Effector CD8-positive, alpha-beta T cell (primary cell): ENCODE results near the gene SMG6.
"Not testable (repeated sequence)": the region's sequence is repeated elsewhere in the genome, so short reads cannot be mapped to it uniquely, and the experiment has no call there.

Experiments used
- DNase-seq: peaks from one replicate; lab custom pipeline; 2025; lab: John Stamatoyannopoulos, UW
- total RNA-seq, 4 experiments: gene quantifications; one replicate each; lab custom pipeline; 2026; lab: John Stamatoyannopoulos, UW

The SMG6 gene
- total RNA-seq, result 97.4 to 116 (median 114) reads per million in 4 experiments

DNA sequence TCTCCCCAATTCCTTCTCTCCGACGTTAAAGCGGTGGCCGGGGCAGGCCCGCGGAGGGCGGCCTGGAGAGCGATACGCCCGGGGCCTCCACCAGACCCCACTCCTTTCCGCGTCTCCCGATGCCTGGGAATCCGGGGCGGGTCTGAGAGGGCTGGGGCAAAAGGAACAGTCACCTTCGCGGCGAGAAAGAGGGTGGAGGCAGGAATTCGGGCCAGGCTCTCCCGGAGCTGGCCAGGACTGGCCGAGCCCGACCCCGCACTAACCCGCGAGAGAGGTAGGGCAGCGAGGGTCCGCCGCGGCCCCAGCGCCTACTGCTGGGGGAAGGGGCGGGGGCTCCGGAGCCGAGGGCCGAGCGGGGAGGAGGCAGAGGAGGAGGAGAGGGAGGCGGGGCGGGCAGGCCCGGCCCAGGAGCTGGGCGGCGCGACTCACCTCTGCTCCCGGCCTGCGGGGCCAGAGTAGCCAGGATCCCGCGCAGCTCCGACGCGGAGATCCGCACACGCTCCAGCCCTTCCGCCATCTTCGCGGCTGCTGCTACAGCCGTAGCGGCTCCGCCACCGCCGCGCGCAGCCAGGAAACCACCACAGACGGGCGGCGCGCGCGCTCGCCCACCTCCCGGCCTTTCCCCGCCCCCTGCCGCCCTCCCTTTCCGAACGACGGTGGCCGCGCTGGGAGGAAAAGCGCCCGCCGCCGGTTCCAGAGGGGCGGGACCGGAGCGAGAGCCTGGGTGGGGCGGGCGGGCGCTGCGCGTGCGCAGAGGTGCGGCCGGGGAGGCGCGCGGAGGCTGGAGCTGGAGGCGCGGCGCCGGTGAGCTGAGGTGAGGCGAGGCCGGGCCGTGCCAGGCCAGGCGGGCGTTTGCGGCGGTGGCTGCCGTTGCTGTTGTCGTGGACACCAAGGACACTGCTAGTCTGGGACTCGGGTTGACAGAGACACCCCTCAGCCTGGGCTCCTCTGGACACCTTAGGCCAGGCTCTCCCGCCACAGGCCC, at the start of gene SMG6, which contains the start of gene SRR:
Gene SMG6 (minus strand): TSS at position 582 of the 985 bp plus-strand sequence. CDS start 65 bp downstream, at position 517.
Gene SRR (plus strand): TSS at position 747 of the 985 bp plus-strand sequence. CDS start 11,611 bp downstream, outside the sequence.
- DNase-seq, result peak; percentile 96

DNA sequence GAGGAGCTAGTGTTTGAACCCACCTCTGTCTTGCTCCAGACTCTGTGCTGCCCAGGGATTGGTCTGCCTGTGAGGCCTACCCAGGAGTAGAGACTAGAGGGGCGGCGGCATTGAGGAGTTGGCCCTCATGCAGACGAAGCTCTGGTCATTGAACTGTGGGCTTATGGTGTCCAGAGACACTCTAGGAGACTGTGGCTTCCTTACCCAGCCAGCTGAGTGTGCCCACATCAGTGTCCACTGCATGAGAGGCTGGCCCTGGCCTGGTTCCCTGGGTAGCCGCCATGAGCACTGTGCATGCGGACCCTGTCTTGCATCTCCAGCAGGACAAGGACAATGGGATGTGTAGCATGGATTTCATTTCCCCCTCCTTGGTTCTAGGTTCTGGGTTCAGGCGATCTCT, 47.7 kb upstream of the SMG6 start:
- no peak for DNase-seq

DNA sequence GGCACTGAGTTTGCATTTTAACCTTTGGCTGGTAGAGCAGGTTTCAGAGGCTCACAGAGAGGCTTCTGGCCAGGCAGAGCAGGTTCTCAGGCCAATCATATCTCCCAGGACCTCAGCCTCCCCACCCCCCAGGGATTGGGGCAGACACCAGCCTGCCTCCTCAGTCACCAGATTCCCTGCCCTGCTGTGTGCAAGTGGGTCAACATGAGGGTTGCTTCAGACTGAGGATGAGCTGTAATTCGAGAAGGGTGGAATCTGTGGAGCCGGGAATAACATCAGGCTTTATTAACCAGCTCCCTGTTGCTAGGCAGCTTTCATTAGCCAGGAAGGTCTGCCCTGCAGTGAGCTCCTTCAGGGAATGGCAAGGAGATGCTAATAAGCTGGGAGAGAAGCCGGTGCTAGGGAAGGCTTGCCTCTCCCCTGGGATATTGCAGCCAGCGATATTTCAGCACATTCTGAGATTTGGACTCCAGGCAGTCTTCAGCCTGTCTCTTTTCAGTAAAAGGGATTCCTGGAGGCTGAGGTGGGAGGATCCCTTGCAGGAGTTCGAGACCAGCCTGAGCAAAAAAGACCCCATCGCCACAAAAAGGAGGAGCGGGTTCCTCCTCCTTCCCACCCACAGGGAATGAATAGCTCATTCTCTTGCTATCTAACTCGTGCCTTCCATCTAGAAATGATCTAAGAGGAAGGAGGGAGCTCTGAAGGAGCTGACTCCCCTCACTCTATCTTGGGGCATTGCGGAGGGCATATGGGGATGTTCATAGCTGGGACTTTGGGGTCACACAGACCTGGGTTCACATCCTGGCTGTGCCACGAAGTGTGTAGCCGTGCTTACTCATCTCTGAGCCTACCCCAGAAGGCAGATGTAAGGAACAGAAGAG, 44.5 kb upstream of the SMG6 start:
- DNase-seq, result no peak

DNA sequence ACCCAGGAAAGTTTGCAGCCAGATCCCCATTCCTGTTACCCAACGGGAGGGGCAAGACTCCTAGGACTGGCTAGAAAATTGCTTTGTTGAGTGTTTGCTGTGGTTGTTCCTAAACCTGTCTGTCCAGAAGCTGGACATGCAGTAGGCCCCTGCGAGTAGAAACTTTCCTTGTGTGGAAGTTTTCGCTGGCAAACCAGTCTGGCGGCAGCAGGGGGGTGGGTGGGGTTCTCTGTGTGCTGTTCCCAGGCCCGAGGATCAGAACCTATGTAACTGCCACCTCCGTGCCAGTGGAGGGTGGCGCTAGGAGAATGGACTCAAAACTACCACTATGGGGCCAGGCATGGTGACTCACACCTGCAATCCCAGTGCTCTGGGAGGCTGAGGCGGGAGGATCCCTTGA, 42.9 kb upstream of the SMG6 start:
- no peak for DNase-seq

DNA sequence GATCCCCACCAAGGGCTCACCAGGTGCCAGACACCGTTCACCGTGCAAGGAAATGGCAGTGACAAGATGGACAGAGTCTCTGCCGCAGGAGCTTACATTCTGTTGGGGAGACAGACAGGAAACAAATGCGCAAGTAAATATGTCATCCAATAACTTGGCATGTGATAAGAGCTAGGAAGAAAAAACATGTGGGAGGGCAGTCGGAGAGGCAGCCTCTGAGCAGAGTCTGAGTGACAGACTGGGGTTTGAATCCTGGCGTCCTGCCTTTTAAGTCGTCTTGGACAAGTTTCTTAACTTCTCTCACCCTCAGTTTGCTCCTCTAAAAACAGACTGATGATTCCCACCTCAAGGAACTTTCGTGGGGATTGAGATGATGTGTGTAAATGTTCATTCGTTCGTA, 40.9 kb upstream of the SMG6 start:
- DNase-seq, result no peak

DNA sequence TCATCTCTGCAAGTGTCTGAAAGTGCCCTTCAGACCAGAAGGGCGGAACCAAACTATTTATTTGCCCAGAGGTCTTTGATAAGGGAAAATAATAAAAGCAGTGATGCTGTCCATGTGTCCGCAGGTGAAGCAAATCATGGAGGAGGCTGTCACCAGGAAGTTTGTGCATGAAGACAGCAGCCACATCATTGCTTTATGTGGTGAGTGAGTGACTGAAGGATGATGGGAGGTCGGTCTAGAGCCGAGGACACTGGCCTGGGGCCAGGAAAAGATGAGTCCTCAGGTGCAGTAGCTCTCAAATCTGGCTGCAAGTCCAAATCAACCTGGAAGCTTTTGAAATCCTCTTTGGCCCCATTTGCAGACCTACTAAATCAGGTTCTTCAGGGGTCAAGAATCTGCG, 39.8 kb upstream of the SMG6 start:
- DNase-seq, result no peak

DNA sequence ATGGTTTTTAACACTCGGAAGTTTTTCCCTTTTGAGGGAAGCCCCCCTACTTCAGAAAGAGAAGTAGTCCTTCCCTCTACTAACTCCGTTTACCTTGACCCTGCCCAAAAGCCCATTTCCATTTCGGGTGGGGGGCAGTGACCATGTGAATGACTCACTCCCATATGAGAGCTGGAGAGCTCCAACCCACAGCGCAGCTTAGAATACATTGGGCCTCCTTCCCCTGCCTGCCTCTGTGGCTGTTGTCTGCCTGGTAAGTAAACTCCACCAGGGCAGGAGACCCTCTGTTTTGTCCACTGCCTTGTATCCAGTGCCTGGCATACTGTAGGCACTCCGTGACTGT, 34.7 kb upstream of the SMG6 start:
- DNase-seq, result no peak

DNA sequence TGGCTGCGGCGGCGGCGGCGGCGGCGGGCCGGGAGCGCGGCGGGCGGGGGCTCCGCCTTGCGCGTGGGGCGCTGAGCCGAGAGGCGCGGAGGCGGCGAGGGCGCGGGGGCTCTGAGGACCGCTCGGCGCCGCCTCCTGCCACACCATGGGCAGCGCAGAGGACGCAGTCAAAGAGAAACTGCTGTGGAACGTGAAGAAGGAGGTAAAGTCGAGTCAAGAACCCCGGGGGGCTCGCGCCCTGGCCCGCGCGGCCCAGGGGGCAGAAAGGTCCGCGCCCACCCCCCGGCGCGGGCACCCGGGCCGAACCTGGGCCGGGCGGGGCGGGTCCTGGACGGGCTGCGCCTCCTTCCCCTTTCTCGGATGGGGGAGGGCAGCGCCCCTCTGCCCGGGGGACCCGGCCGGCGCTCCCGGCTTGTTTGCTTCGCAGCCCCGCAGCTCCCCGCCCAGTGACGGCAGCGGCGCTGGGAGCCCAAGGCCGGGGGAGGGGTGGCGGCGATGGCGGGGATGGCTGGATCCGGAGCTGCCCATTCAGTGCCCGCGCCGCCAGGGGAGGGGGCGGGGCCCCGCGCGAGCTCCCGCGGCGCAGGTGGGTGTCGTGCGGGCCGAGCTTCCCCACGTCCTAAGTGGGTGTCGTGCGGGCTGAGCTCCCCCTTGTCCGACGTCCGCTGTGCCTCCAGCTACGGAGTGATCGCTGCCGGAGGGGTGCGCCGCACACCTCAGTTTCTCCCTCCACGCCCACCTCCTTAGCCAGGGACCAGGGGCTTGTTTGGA, 34.1 kb upstream of the SMG6 start:
- DNase-seq, result peak; percentile 42

DNA sequence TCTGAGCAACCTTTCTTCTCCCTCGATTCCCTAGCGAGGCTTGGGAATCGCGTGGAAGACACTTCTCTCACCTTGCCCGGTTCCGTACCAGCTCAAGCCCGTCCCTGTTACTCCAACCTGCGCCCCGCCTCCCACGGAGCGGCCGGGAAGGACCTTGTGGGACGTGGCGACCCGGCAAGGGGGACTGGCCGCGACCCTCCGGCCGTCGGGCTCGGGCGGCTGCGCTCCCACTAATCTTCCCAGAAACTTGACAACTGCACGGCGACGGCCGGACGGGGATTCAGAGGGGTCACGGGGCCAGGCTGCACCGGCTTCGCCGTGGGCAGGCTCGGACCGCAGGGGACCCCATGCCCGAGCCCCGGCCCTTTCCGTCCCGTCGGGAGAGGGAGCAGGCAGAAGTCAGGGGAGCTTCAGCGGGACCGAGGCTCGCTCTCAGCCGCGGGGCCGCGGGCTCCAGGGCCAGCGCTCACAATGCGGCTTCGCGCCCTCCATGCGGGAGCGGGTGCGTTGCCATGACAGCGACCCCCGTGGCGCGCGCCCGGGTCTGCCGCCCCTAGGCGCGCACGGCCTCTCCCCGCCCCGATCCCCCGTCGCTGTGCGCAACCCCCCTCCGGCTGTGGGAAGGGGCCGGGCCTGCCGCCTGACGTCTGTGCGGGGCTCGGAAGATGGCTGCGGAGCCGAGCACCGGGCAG, 33.4 kb upstream of the SMG6 start, which contains the start of gene SGSM2:
Gene SGSM2 (plus strand): TSS at position 650 of the 692 bp plus-strand sequence. CDS start 188 bp downstream, outside the sequence.
- DNase-seq, result peak; percentile 65

DNA sequence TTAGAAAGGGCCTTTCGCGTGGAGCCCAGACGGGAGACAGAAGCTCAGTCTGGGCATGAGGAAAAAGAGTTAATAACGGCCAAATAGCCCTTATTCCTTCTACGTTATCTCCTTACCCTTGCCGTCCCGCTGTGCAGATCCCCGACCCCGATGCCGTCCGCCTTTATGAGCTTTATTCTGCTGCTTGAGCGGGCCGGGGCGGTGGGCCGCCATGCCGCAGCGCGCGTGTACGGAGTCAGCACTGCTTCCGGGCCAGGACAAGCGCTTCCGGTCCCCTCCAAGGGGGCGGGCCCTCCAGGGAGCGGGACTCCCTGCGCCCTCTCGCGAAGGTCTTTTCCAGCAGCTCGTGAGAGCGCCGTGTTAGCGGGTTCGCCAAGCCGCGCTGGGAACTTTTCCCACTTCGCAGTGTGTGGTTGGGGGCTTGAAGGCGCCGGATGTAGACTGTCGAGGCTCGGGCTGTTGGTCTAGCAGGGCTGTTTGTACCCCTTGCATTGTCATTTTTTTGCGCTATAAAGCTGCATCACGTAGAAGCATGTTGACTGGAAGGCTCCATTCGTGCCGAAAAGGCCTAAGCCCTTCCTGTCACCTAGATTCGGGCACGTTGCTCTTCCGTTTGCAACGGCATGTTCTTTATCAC, 32.7 kb upstream of the SMG6 start, which contains the start of gene TSR1:
Gene TSR1 (minus strand): TSS at position 243 of the 637 bp plus-strand sequence. CDS start 30 bp downstream, at position 213.
- peak; percentile 79 for DNase-seq

DNA sequence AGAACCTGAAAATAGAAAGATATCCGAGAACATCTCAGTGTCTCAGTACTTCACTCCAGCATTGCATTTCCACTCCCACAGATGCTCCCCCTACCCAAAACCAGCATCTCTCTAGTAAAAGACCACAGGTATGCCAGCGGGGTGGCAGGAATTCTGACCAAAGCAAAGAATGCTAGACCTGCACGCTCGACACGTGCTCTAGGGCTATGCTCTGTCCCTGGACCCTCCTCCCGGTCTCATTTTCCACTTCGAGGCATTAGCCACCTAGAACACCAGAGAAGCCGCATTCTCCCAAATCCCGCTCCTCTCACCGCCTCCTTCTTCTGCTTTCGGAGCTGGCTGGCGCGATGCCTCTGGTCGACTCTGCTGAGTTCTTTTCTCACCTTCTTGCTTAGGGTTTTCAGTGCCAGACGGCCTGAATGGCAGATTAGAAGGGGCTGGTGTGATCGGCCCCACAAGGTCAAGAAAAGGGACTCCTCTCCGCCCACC, 32.2 kb upstream of the SMG6 start:
- DNase-seq, result no peak

DNA sequence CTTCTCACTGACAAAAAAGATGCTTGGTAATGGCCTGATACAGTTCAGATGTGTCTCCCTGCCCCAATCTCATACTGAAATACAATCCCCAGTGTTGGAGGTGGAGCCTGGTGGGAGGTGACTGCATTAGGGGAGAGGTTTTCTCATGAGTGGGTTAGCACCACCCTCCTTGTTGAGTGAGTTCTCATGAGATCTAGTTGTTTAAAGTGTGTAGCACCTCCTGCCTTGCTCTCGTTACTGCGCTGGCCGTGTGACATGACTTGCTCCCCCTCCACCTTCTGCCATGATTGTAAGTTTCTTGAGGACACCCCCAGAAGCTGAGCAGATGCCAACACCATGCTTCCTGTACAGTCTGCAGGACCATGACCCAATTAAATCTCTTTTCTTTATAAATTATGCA, 27.7 kb upstream of the SMG6 start:
- no peak for DNase-seq

DNA sequence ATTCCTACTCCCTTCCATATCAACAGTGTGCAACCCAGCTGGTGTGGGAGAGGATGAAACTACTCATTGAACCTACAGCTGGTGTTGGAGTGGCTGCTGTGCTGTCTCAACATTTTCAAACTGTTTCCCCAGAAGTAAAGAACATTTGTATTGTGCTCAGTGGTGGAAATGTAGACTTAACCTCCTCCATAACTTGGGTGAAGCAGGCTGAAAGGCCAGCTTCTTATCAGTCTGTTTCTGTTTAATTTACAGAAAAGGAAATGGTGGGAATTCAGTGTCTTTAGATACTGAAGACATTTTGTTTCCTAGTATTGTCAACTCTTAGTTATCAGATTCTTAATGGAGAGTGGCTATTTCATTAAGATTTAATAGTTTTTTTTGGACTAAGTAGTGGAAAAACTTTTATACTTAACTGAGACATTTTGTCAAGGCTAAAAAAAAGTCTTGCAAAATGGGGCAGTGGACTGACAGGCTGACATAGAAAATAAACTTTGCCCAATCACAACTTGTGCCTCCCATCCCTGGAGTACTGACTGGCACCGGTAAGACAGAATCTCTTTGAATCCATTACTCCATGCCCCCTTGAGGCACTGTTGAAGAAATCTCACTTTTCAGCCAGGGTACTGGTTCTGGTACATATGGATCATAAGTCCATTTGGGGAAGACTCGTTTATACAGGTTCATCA, 20.2 kb upstream of the SMG6 start:
- no peak for DNase-seq

DNA sequence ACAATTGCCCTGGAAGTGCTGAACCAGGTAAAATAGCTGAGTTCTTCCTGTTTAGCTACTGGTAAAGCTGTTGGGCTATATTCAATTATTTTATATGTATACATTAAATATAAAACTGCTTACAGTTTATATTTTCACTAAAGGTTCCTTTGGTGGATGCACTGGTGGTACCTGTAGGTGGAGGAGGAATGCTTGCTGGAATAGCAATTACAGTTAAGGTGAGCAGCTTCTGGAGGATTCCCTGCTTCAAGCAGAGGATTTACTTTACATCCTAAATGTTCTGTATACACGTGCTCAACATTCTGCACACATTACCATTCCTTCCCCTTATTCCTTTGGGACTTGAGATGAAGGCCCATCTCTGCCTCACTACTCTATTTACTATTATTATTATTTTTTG, 17.8 kb upstream of the SMG6 start:
- no peak for DNase-seq

DNA sequence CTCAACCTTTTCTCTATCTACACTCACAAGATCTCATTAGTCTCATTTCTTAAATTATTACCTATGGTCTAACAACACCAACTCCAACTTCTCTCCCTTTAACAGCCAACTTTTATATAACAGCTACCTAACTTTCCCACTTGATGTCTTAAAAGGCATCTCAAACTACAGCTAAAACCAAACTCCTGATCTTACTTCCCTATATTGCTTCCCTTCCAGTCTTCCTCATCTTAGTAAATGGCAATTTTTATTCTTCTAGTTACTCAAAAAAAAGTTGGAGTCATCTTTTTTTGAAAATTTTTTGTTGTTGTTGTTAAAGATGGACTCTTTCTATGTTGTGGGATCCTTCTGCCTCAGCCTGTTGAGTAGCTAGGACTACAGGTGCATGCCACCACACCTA, 15.5 kb upstream of the SMG6 start:
- no peak for DNase-seq

DNA sequence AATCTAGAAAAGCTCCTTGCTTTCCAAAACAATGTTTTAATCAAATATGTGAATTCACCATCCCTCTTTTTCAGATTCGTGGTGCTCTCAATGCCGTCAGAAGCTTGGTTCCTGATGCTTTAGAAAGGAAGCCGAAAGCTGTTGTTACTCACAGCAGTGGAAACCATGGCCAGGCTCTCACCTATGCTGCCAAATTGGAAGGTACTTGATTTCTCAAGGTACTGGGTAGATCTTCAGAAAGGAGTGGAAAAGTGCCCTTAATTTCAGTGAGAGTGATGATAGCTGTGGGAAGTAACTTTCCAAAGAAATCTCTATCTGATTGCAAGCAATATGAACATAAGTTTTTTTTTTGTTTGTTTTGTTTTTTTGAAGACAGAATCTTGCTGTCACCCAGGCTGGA, 14.2 kb upstream of the SMG6 start:
- no peak for DNase-seq

DNA sequence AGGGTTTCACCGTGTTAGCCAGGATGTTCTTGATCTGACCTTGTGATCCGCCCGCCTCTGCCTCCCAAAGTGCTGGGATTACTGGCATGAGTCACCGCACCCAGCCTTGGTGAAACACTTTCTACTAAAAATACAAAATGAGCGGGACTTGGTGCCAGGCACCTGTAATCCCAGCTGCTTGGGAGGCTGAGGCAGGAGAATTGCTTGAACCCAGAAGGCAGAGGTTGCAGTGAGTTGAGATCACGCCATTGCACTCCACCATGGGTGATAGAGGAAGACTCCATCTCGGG, 13.3 kb upstream of the SMG6 start:
- DNase-seq, result not testable (repeated sequence)

DNA sequence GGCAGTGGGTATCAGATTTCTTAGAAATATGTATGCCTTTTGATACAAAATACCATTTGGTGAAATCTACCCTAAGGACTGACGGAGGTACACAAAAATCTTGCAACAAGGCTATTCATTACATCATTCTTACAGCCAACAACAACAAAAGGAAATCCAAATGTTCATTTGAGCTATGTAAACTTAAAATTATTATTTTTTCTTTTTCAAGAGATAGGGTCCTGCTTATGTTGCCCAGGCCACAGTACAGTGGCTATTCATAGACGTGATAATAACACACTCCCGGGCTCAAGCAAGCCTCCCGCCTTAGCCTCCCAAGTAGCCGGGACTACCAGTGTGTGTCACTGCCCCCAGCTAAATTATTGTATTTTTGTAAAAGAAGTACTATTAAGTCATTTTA, 9.2 kb upstream of the SMG6 start:
- DNase-seq, result no peak

DNA sequence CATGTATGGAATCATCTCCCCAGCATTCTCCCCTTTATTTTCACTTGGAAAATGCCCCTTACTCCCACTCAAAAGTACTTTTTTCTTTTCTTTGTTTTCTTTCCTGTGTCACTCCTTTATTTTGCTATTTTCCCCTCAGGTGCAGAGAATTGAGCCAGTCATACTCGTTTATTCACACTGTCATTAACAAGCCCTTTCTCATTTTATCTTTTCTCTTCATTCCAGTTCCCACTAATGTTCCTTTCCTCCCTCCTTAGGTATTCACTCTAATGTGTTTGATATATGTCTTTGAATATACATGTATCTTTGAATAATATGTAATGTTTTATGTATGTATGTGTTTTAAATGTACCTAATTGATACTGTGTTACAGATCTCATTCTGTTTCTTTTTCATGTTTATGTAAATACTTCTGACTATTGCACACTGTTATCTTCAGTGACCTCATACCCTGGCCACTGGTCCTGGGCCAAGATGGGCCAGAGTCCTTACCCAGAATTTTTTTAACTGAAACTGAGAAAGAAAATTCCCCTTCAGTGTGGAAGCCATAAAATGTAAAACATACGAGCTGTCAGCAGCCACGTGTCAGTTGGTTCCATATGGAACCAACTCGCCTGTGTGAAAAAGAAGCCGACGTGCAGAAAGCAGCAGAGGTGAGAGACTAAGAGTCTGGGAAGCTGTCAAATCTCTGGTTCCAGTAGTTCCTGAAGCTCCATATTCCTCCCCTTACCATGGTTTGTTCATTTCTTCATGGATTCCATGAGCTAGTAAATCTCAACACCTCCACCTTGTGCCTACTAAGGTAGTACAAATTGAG, 6.0 kb upstream of the SMG6 start:
- no peak for DNase-seq
